ENCODE measurements around the gene MSI2. TPM values are rescaled to one million over a fixed set of nuclear protein-coding genes. Genes with fewer than 3 reads are reported as not detected.

MSI2 gene
- polyA plus RNA-seq, 1 experiment = 9.2 TPM

DNA sequence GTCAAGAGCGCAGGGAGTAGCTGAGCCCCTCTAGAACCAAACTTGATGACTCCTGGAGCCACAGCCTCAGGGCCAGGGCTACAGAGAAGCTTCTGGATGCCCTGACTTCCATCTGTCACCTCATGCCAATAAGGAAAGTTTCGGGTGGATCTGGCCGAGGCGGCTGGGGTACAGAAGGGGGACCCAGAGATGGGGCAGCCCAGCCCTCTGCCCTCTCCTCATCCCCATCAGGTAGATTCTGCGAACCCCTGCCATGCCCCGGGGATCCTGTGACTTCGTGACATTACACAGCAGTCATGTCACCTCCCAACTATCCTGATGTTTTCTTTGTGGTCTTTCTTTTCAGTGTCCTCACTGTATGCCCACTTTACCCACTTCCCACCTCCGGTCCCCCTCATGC, 374.4 kb downstream of the MSI2 start:
- TF ChIP-seq CTCF (IDR thresholded peaks at IDR 0.05; ENCODE audit: insufficient read depth, low read depth, low read length) = no peak
- no peak overlapping the region for H3K4me3 ChIP-seq (ENCODE audit: low read depth, low read length)
- no peaks in the 10 kb centered on the region for H3K36me3 ChIP-seq (ENCODE audit: control insufficient read depth, insufficient read depth, low read length)
- no peak for DNase-seq (ENCODE audit: low read depth)
- H3K27me3 ChIP-seq (ENCODE audit: control insufficient read depth, insufficient read depth, low read length) = no peaks in the 10 kb centered on the region
- ChIA-PET CTCF (interaction anchor here (0.5 kb wide), 1 partner anchor 534 kb away, joined by 3 read pairs; no protein-coding TSS in a partner anchor), POLR2A (no interaction called here)

DNA sequence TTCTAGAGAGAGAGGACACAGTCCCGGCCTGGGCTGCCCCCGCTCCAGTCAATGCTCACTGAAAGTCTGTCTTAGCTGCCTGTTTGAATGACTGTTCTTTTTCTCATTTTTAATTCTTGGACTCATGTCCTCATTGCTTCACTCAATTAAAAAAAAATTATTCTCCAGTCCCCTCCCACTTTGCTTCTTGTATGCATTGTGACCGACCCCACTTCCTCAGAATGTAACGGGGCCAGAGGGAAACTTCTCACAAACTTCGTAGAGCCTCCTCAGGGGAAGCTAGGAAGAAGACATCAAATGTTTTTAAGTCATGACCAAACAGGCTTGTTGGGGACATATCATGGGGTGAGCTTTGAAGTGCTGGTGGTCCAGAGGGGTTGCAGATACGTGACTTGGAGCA, 375.5 kb downstream of the MSI2 start:
- H3K36me3 ChIP-seq (ENCODE audit: control insufficient read depth, insufficient read depth, low read length) = no peaks in the 10 kb centered on the region
- CTCF ChIA-PET = no interaction called here

GRCh38 chr17:57632294-57632693, 376.0 kb downstream of the MSI2 start:
- Histone ChIP-seq H3K27me3 (ENCODE audit: control insufficient read depth, insufficient read depth, low read length) (no peaks in the 10 kb centered on the region), H3K36me3 (ENCODE audit: control insufficient read depth, insufficient read depth, low read length) (no peaks in the 10 kb centered on the region), H3K4me3 (ENCODE audit: low read depth, low read length) (no peak overlapping the region)
- ChIA-PET CTCF (no interaction called here), POLR2A (no interaction called here)
- no peak for DNase-seq (ENCODE audit: low read depth)
- no peak for TF ChIP-seq CTCF (IDR thresholded peaks at IDR 0.05; ENCODE audit: insufficient read depth, low read depth, low read length)

More for the DNA sequence above, 375.5 kb downstream of the MSI2 start:
- Histone ChIP-seq H3K27me3 (ENCODE audit: control insufficient read depth, insufficient read depth, low read length) (no peaks in the 10 kb centered on the region), H3K4me3 (ENCODE audit: low read depth, low read length) (no peak overlapping the region)
- POLR2A ChIA-PET = no interaction called here
- no peak for DNase-seq (ENCODE audit: low read depth)
- TF ChIP-seq CTCF (IDR thresholded peaks at IDR 0.05; ENCODE audit: insufficient read depth, low read depth, low read length) = no peak

DNA sequence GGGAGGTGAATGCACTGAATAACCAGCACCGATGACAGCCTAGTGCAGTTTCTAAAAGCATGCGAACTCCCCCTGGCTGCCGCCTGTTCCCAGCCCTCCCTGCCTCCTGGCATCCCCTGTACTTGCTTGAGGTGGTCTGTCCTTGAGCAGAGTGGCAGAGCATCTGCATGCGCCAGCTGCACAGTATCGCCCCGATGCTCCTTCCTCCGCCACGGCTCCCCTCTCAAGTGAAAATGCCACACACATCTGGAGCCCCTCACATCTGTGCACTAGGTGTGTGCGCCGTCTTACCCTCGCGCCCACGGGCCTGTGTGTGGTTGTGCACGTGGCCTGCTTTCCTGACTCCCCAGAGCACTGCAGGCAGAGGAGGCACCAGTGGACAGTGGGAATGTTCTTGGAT, 376.9 kb downstream of the MSI2 start:
- Histone ChIP-seq H3K36me3 (ENCODE audit: control insufficient read depth, insufficient read depth, low read length) (no peaks in the 10 kb centered on the region), H3K27me3 (ENCODE audit: control insufficient read depth, insufficient read depth, low read length) (no peaks in the 10 kb centered on the region), H3K4me3 (ENCODE audit: low read depth, low read length) (no peak overlapping the region)
- CTCF ChIA-PET = no interaction called here
- no peak for DNase-seq (ENCODE audit: low read depth)
- POLR2A ChIA-PET = no interaction called here
- no peak for TF ChIP-seq CTCF (IDR thresholded peaks at IDR 0.05; ENCODE audit: insufficient read depth, low read depth, low read length)

DNA sequence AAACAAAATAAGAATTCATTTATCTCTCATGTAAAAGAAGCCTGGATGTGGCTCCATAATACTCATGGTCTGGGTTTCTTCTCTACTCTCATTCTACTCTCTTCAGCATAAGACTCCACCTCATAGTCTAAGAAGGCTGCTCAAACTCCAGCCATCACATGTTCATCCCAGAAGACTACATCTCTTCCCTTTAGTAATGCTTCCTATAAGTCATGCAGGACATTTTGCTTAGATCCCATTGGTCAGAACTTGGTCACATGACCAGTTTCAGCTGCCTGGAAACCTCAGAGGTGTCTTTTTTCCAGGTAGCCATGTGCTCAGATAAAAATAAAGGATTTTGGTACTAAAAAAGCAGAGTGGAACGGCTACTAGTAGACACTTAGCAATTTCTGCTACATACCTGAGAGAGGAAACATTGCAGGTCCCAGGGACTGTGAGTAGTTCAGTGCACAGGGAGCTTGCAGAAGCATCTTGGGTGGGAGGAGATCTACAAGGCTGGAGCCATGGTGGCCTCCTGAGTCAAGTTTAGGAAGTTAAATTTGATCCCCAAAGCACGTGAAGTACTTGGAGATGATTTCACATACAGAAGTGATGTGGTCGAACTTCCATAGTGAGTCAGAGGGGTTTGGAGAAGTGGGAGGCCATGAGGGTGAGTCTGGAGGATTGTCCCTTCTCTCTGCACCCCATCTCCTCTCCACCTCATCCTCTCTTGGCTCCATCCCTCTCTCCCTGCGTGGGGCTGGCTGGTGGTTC, 378.6 kb downstream of the MSI2 start:
- no peaks in the 10 kb centered on the region for H3K36me3 ChIP-seq (ENCODE audit: control insufficient read depth, insufficient read depth, low read length)
- TF ChIP-seq CTCF (IDR thresholded peaks at IDR 0.05; ENCODE audit: insufficient read depth, low read depth, low read length) = no peak
- no peaks in the 10 kb centered on the region for H3K27me3 ChIP-seq (ENCODE audit: control insufficient read depth, insufficient read depth, low read length)
- ChIA-PET CTCF (interaction anchor here (1.1 kb wide), 1 partner anchor 12 kb away, joined by 3 read pairs; no protein-coding TSS in a partner anchor), POLR2A (no interaction called here)
- DNase-seq (ENCODE audit: low read depth) = no peak
- H3K4me3 ChIP-seq (ENCODE audit: low read depth, low read length) = no peak overlapping the region
